Stimulated activated CD4-positive, alpha-beta T cell treated with anti-CD3 and anti-CD28 coated beads, TNF-alpha, amount 100 ng/mL, for 24 hours (primary cell): ENCODE measurements around the gene B3GNT9.
A peak's percentile ranks its signal among the peaks of the same experiment; 100 is the strongest.

Experiments used
- DNase-seq, 3 experiments: peaks; one replicate each; pipeline ENCODE4 v3.0.0-alpha.2; 2020; ENCODE audit warnings: low read depth in 3 of 3

The B3GNT9 gene

GRCh38 chr16:67185651-67186134 lies 34.9 kb upstream of the B3GNT9 start:
- no peak for DNase-seq

DNA sequence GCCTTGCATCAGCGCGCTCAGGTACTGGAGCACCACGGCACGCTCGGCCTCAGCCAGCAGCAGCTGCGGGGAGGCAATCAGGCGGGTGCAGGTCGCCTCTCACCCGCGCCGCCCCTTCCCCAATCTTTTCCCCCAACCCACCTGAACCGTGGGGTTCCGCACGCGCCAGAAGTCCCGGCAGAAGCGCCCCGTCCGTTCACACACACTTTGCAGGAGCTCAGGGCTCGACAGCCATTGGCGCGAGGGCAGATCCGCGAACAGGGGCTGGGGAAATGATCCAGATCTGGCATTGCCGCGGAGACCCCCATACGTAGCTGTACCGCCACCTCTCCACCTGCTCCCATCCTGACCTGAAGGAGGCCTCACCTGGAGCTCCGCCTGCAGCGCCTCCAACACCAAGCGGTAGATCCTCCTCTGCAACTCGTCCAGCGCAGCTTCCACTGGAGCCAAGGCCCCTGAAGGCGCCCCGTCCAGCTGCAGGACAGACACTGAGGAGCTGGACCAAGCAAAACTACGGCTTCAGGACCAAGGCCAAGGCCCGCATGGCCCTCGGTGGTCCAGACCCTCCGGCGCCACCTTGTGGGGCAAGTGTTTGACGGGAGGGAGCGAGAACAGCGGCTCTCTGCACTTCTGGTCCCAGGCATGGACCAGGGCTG lies 34.3 kb upstream of the B3GNT9 start:
- peak; percentile 56 to 82 (median 74) for DNase-seq

- DNase-seq = peak in 1 of 3 experiments; percentile 42
These were observed 33.7 kb upstream of the B3GNT9 start for GRCh38 chr16:67184453-67184994.

DNA sequence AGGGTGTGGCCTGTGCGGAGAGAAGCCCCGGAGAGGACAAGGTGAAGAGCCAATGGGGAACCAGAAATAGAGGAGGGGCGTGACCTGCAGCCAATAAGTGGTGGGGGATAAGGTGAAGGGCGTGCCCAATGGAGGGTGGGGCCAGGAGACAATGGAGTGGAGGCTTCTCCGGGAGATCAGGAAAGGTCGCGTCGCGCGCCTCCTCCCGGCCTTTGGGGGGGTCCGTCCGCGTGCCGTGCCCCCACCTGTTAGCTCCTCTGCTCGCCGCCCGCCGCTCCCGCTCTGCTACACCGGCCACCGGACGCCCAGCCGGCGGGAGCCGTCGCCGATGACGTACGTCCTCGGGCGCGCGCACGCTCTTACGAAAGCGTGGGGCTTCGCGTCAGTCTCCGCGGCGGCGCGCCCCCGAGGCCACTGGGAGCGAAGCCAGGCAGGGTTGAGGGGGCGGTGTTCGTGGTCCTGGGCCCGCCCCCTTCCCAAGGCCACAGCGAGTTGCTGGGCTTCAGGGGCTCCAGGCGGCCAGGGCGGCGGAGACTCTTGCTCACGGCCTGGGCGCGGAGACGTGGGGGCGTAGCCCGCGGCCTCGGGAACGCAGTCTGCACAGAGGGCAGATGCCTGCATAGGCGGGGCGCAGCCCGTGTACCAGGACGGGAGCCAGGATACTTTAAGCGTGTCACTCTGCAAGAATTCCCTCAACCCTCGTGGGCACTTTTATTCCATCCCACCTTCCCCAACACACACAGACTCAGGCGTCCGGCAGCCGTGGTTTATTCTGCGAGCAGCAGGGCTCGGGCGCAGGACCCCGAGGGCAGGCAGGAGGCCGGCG lies 33.0 kb upstream of the B3GNT9 start, which contains the start of gene MATCAP1:
Gene MATCAP1 (minus strand): TSS at position 337 of the 826 bp plus-strand sequence. CDS start 3,353 bp downstream, outside the sequence.
- peak; percentile 82 to 93 (median 90) for DNase-seq

- no peak for DNase-seq
These were observed 32.5 kb upstream of the B3GNT9 start for GRCh38 chr16:67183284-67183626.

GRCh38 chr16:67182288-67182687 lies 31.5 kb upstream of the B3GNT9 start:
- no peak for DNase-seq

- DNase-seq = no peak
These were observed 30.5 kb upstream of the B3GNT9 start for GRCh38 chr16:67181346-67181745.

- no peak for DNase-seq
These were observed 29.4 kb upstream of the B3GNT9 start for GRCh38 chr16:67180166-67180565.

GRCh38 chr16:67179421-67180080 lies 28.8 kb upstream of the B3GNT9 start:
- DNase-seq = no peak

DNA sequence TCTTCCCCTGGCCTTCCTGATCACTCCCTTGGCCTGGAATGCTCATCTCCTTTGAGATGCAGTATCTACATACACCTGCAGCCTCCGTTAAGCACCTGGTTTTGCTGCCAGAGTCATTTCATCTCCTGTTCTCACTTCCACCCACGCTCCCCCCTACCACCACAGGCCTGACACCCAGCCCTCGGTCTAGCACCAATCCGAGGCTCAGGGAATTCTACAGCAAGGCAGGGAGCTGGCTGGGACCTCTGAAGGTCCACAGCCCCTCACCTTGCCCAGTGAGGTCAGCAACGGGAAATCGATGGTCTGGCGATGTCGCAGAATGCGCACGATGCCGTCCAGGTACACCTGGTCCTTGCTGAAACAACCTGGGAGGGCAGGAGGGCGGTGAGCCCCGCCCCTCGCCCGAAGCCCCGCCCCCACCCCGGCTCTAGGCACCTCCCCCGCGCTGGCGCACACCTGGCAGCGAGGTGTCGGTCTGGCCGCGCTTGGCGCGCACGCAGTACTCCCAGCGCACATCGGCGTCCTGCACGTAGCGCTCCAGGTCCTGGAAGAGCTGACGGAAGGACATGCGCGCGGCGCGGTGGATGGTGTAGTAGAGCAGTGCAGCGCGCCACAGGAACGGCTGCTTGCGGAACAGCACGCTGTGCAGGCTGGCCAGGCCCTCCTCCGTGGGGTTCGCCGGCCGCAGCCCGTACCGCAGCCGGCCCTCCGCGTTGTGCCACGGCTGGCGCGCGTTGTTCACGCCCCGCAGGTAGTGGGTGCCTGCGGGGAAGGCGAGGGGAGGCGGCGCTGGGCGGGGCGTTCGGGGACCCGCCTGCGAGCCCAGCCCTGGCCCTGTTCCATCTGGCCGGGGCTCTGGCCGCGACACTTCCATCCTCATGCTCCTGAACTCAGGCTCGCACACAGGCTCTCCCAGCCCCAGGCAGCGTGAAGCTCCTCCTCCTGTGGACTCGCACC lies 27.2 kb upstream of the B3GNT9 start:
- peak in 1 of 3 experiments; percentile 55 for DNase-seq

- no peak for DNase-seq
These were observed 25.9 kb upstream of the B3GNT9 start for GRCh38 chr16:67176662-67177061.

DNA sequence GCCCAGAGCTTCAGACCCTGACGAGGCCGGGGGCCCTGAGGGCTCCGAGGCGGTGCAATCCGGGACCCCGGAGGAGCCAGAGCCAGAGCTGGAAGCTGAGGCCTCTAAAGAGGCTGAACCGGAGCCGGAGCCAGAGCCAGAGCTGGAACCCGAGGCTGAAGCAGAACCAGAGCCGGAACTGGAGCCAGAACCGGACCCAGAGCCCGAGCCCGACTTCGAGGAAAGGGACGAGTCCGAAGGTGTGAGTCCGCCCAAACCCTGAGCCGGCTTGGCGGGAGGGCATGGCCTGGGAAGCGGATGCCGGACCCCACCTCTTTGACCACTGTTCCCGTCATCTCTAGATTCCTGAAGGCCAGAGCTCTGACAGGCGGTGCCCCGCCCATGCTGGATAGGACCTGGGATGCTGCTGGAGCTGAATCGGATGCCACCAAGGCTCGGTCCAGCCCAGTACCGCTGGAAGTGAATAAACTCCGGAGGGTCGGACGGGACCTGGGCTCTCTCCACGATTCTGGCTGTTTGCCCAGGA lies 24.0 kb upstream of the B3GNT9 start:
- DNase-seq = no peak

DNA sequence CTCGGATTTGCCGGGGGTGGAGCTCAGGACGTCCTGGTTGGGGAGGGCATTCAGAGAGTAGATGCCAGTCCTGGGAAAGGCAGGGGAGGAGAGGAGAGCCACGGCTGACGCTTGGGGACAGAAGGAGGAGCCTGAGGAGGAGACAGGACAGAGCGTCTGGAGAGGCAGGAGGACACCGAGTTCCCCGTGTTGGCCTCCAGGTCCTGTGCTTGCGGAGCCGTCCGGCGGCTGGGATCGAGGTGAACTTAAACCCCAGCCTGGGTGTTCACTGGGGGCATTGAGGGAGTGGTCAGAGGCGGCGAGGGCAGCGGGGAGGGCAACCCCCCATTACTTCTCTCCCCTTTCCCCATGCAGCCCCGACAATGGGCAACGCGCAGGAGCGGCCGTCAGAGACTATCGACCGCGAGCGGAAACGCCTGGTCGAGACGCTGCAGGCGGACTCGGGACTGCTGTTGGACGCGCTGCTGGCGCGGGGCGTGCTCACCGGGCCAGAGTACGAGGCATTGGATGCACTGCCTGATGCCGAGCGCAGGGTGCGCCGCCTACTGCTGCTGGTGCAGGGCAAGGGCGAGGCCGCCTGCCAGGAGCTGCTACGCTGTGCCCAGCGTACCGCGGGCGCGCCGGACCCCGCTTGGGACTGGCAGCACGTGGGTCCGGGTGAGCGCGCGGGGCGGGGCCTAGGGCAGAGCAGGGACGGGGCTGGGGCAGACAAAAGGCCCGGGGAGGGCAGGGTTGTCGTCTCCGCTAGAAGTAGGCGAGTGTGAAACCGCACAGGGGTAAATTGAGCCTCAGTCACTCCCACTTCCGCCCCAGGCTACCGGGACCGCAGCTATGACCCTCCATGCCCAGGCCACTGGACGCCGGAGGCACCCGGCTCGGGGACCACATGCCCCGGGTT lies 23.3 kb upstream of the B3GNT9 start:
- DNase-seq = peak in 1 of 3 experiments; percentile 66

GRCh38 chr16:67173323-67173722 lies 22.5 kb upstream of the B3GNT9 start:
- DNase-seq = no peak

GRCh38 chr16:67170949-67171649 lies 20.3 kb upstream of the B3GNT9 start:
- DNase-seq = no peak

GRCh38 chr16:67170168-67170948 lies 19.6 kb upstream of the B3GNT9 start, which contains the start of gene NOL3:
Gene NOL3, plus strand, starts transcription at chr16:67170538.
- peak in 1 of 3 experiments; percentile 70 for DNase-seq

DNA sequence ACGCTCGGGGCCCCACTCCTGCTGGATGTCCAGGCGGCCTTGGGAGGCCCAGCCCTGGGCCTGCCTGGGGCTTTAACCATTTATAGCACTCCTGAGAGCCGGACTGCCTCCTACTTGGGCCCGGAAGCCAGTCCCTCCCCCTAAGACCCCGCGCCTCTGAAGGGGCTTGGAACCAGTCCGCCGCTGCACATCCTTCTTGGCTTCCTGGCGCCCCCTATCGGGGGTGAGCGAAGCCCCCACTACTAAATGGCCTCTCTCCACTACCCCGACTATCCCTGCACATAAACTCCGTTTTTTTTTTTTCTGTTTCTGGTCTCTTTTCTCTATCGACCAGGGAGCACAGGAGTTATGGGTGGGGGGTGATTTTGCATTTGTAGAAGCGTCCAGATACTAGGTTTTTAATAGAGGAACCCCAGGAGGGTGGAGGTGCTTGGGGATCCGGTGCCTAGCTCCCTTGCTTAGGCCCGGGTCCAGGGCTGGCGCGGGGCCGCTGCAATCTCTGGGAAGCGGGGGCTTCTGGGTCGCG lies 18.9 kb upstream of the B3GNT9 start:
- DNase-seq = no peak

- DNase-seq = no peak
These were observed 18.2 kb upstream of the B3GNT9 start for GRCh38 chr16:67169011-67169451.
